HCT116 (cell line): Measurements from ENCODE around the gene GPR61. TPM values are rescaled to one million over a fixed set of nuclear protein-coding genes. Genes with fewer than 3 reads are reported as not detected.

ENCODE experiments used
- ATAC-seq: fragments of 200-7000 bp; cut with Tn5 transposase; 2 replicates; pipeline ENCODE4 v1.9.1; 2020; ENCODE audit warnings: mild to moderate bottlenecking, moderate library complexity
- BruUV-seq: library from RNA; stranded (reverse); fragments of 400-500 nt; replicated peaks from 2 replicates; lab custom pipeline; 2021; lab: Mats Ljungman, UMichigan
- CTCF ChIA-PET: fragments of 300-600 bp; sonication (Branson Sonifier 250); formaldehyde crosslinking; loops from one replicate; lab custom pipeline; 2021; ENCODE audit warnings: antibody characterized with exemption; lab: Charles Lee
- POLR2A ChIA-PET: fragments of 300-600, 350-600 bp; sonication (Branson Sonifier 250); formaldehyde crosslinking; loops from one replicate; lab custom pipeline; 2021; ENCODE audit warnings: antibody characterized with exemption; lab: Charles Lee
- RAD21 ChIA-PET, 2 experiments: fragments of 300-600 bp; sonication (Branson Sonifier 250); formaldehyde crosslinking; loops; one replicate each; lab custom pipeline; 2023; ENCODE audit warnings: low total read pairs in 2 of 2; ENCODE audit not compliant: uncharacterized antibody in 2 of 2, unreplicated experiment in 2 of 2, low non-redundant PET in 1 of 2; lab: Charles Lee
- DNase-seq: peaks from one replicate; pipeline ENCODE4 v3.0.0-alpha.2; 2010; ENCODE audit warnings: low read depth, low spot score
- H2AFZ ChIP-seq: fragments of 200-600 bp; shearing (Covaris generic), sonication (generic); 2 replicates; pipeline ENCODE4 v1.6.1; 2017; ENCODE audit warnings: low read depth, mixed run types, mixed read lengths, antibody characterized with exemption, low read length; ENCODE audit not compliant: poor library complexity, severe bottlenecking
- H3K27ac ChIP-seq: 2 replicates; pipeline ENCODE4 v1.5.1; 2012; ENCODE audit warnings: low read depth, low read length
- H3K27me3 ChIP-seq: fragments of 200-600 bp; sonication (generic); 2 replicates; pipeline ENCODE4 v1.6.1; 2016; ENCODE audit warnings: mixed run types, low read length, mixed read lengths; ENCODE audit not compliant: insufficient read depth
- H3K36me3 ChIP-seq, 2 experiments: fragments of 200-500 bp in 1 of 2; fragments of 200-600 bp in 1 of 2; sonication (Bioruptor generic) in 1 of 2; sonication (generic) in 1 of 2; 2 replicates each; pipeline versions ENCODE4 v1.5.1 to v1.6.1; 2014 to 2016; ENCODE audit warnings: low read length in 2 of 2, inconsistent platforms in 1 of 2, mixed read lengths in 1 of 2, mixed run types in 1 of 2; ENCODE audit not compliant: insufficient read depth in 2 of 2, control insufficient read depth in 1 of 2
- H3K4me1 ChIP-seq, 2 experiments: fragments of 200-600 bp in 1 of 2; sonication (generic) in 1 of 2; 2 replicates each; pipeline versions ENCODE4 v1.5.1 to v1.6.1; 2012 to 2017; ENCODE audit warnings: low read length in 2 of 2, inconsistent platforms in 1 of 2, mild to moderate bottlenecking in 1 of 2, mixed read lengths in 1 of 2, mixed run types in 1 of 2, moderate library complexity in 1 of 2; ENCODE audit not compliant: insufficient read depth in 2 of 2, control insufficient read depth in 1 of 2
- H3K4me2 ChIP-seq: fragments of 200-600 bp; sonication (generic); 2 replicates; pipeline ENCODE4 v1.6.1; 2017; ENCODE audit warnings: mixed run types, low read length, mixed read lengths
- H3K4me3 ChIP-seq, 2 experiments: fragments of 200-600 bp in 1 of 2; sonication (generic) in 1 of 2; replicated peaks in 1 of 2; 2 replicates each; pipeline ENCODE4 v1.5.1; 2011 to 2016; ENCODE audit warnings: low read length in 2 of 2, control low read depth in 1 of 2, low read depth in 1 of 2, mild to moderate bottlenecking in 1 of 2, mixed read lengths in 1 of 2, mixed run types in 1 of 2
- H3K79me2 ChIP-seq: fragments of 200-600 bp; sonication (generic); 2 replicates; pipeline ENCODE4 v1.6.1; 2017; ENCODE audit warnings: mild to moderate bottlenecking, mixed run types, low read length, moderate library complexity, mixed read lengths; ENCODE audit not compliant: insufficient read depth
- H3K9ac ChIP-seq: fragments of 200-600 bp; sonication (generic); 2 replicates; pipeline ENCODE4 v1.6.1; 2016; ENCODE audit warnings: low read length, mixed read lengths
- H3K9me2 ChIP-seq: fragments of 200-600 bp; sonication (generic), shearing (Covaris generic); 2 replicates; pipeline ENCODE4 v1.6.1; 2017; ENCODE audit warnings: mixed run types, mild to moderate bottlenecking, moderate library complexity; ENCODE audit not compliant: insufficient read depth
- H3K9me3 ChIP-seq, 2 experiments: fragments of 200-500 bp in 1 of 2; fragments of 200-600 bp in 1 of 2; sonication (Bioruptor generic) in 1 of 2; sonication (generic) in 1 of 2; 2 replicates each; pipeline ENCODE4 v1.6.1; 2014 to 2017; ENCODE audit warnings: low read length in 2 of 2, mixed read lengths in 2 of 2, inconsistent platforms in 1 of 2, low read depth in 1 of 2, mild to moderate bottlenecking in 1 of 2, mixed run types in 1 of 2, moderate library complexity in 1 of 2; ENCODE audit not compliant: control insufficient read depth in 1 of 2, insufficient read depth in 1 of 2
- H4K20me1 ChIP-seq: fragments of 200-600 bp; sonication (generic), shearing (Covaris generic); 2 replicates; pipeline ENCODE4 v1.6.1; 2017; ENCODE audit warnings: mixed run types, mild to moderate bottlenecking, moderate library complexity; ENCODE audit not compliant: insufficient read depth
- EZH2phosphoT487 ChIP-seq: fragments of 200-600 bp; IDR thresholded peaks from 2 replicates; pipeline ENCODE4 v1.6.1; 2018; ENCODE audit warnings: antibody characterized with exemption, borderline replicate concordance
- POLR2A ChIP-seq: IDR thresholded peaks from 2 replicates; pipeline ENCODE4 v1.7.0; 2011; ENCODE audit warnings: borderline replicate concordance; ENCODE audit not compliant: insufficient read depth, insufficient read length; ENCODE audit errors: extremely low read depth
- POLR2AphosphoS5 ChIP-seq: IDR thresholded peaks from 2 replicates; pipeline ENCODE4 v1.6.1; 2011; ENCODE audit warnings: mild to moderate bottlenecking, low read depth, low read length, moderate library complexity
- RAD21 ChIP-seq: IDR thresholded peaks from 2 replicates; pipeline ENCODE4 v1.6.1; 2012; ENCODE audit warnings: low read depth, mild to moderate bottlenecking
- intact Hi-C: fragments of 100-400 bp; cut with micrococcal nuclease; formaldehyde crosslinking; loops from 2 replicates; pipeline ENCODE4 v1.10.0; 2022
- total RNA-seq: library from RNA; stranded (reverse); gene quantifications from one replicate; pipeline ENCODE4 v1.2.1, GENCODE V29; 2021; ENCODE audit not compliant: unreplicated experiment
- TF ChIP-seq, protein P1 (sequence below), 3 experiments: fragments of 200-600 bp in 1 of 3; sonication (generic) in 1 of 3; IDR thresholded peaks in 2 of 3; conservative IDR thresholded peaks in 1 of 3; 2 replicates each; pipeline ENCODE4 v1.5.1; 2012 to 2017; ENCODE audit warnings: low read depth in 2 of 3, low read length in 2 of 3, antibody characterized with exemption in 1 of 3, borderline replicate concordance in 1 of 3, control low read depth in 1 of 3, mild to moderate bottlenecking in 1 of 3, mixed read lengths in 1 of 3, mixed run types in 1 of 3, moderate library complexity in 1 of 3; ENCODE audit not compliant: insufficient read depth in 1 of 3

Gene GPR61
- total RNA-seq, 1 experiment from 2014 or later, result not detected

DNA sequence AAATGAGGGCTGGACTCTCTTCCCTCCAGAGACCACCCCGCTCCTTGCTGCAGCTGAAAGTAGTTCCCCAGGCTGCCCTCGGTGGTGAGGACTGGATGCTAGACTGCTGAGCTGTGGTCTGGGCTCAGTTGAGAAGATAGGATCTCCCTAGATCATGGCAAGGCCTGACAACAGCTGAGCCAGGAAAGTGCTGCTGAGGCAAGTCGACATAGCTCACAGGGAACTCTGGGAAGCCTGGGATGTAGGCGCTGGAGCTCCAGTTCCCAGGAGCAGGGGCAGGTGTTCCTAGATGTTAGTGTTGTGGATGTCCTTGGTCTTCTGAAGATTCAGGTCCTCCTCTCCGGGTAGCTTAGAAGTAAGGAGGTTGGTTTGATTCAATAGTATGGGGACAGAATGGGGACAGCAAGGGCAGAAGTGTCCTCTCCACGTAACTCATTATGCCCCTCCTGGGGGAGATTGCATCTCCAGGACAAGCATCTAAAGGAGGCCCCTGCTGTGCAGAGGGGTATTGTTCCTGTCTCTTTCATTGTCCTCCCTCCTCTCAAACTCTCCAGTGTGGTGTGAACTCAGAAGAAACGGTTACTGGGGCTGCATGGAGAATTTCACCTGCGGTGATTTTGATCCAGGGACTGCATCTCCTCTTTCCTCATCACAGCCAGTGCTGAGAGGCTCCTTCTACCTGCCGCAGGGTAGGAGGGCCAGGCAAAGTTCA, 42.1 kb upstream of the GPR61 start:
- DNase-seq, result no peak
- Histone ChIP-seq H3K27me3 (no peaks in the 10 kb centered on the region), H3K27ac (no peak overlapping the region), H3K79me2 (no peaks in the 10 kb centered on the region; the same call in 1 of the 2 replicates), H2AFZ (no peak overlapping the region), H3K4me3 (no peak overlapping the region), H3K9ac (no peak overlapping the region), H3K36me3 (peaks cover 4 to 5% of the 10 kb centered on the region in 2 experiments; a peak in 1 of 4 replicates), H3K9me3 (no peaks in the 10 kb centered on the region)
- RAD21 ChIA-PET, result interaction anchor here in 1 of 2 experiments (1.3 kb wide), 1 partner anchor 35 kb away, joined by 4 read pairs; no protein-coding TSS in a partner anchor
- intact Hi-C loops, result no loop called here
- TF ChIP-seq POLR2AphosphoS5 (no peak), POLR2A (no peak)
- TF ChIP-seq, all 23 proteins: peak for 0
- CTCF ChIA-PET, result interaction anchor here (5.0 kb wide), 1 partner anchor 34 kb away, joined by 70 read pairs; no protein-coding TSS in a partner anchor
- POLR2A ChIA-PET, result interaction anchor here (0.6 to 0.7 kb wide), 2 partner anchors 36 to 51 kb away, joined by 3 read pairs; partner anchors contain the start of gene GNAI3
- no peaks in the 10 kb centered on the region for H3K9me2 ChIP-seq
- H4K20me1 ChIP-seq, result no peaks in the 10 kb centered on the region
- no peak for ATAC-seq
- BruUV-seq, result no TSS peak
- peaks cover 10 to 18% of the 10 kb centered on the region in 2 experiments; a peak in 2 of 4 replicates for H3K4me1 ChIP-seq
- H3K4me2 ChIP-seq, result no peak overlapping the region

GRCh38 chr1:109498161-109498801, 41.4 kb upstream of the GPR61 start:
- no peak overlapping the region for H3K4me2 ChIP-seq
- no peaks in the 10 kb centered on the region for H4K20me1 ChIP-seq
- intact Hi-C loops, result no loop called here
- H3K9ac ChIP-seq, result no peak overlapping the region
- no peaks in the 10 kb centered on the region; the same call in 1 of the 2 replicates for H3K79me2 ChIP-seq
- no peak overlapping the region for H3K27ac ChIP-seq
- RAD21 ChIA-PET, result interaction anchor here in 1 of 2 experiments (1.8 kb wide), 1 partner anchor 34 kb away, joined by 6 read pairs; no protein-coding TSS in a partner anchor
- H3K9me3 ChIP-seq, result no peaks in the 10 kb centered on the region
- TF ChIP-seq, protein P1, sequence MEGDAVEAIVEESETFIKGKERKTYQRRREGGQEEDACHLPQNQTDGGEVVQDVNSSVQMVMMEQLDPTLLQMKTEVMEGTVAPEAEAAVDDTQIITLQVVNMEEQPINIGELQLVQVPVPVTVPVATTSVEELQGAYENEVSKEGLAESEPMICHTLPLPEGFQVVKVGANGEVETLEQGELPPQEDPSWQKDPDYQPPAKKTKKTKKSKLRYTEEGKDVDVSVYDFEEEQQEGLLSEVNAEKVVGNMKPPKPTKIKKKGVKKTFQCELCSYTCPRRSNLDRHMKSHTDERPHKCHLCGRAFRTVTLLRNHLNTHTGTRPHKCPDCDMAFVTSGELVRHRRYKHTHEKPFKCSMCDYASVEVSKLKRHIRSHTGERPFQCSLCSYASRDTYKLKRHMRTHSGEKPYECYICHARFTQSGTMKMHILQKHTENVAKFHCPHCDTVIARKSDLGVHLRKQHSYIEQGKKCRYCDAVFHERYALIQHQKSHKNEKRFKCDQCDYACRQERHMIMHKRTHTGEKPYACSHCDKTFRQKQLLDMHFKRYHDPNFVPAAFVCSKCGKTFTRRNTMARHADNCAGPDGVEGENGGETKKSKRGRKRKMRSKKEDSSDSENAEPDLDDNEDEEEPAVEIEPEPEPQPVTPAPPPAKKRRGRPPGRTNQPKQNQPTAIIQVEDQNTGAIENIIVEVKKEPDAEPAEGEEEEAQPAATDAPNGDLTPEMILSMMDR (IDR thresholded peaks at IDR 0.05 in 2 of 3, conservative IDR thresholded peaks at IDR 0.05 in 1 of 3; ENCODE audit: borderline replicate concordance in 1 of 3, insufficient read depth in 1 of 3, low read depth in 2 of 3, low read length in 2 of 3), result peak; percentile 37 to 61 (median 53); a peak in 5 of 6 replicates
- TF ChIP-seq EZH2phosphoT487, result no peak
- TF ChIP-seq RAD21, result peak; percentile 51
- CTCF ChIA-PET, result interaction anchor here (0.7 to 5.0 kb wide), 5 partner anchors 14 to 164 kb away, joined by 3 to 70 read pairs (median 3); partner anchors contain the start of gene ATXN7L2
- peak; percentile 28 for ATAC-seq
- no peak for DNase-seq
- H3K4me3 ChIP-seq, result no peak overlapping the region
- peaks cover 4 to 5% of the 10 kb centered on the region in 2 experiments; a peak in 1 of 4 replicates for H3K36me3 ChIP-seq
- BruUV-seq, result no TSS peak
- H3K4me1 ChIP-seq, result peaks cover 8 to 16% of the 10 kb centered on the region in 2 experiments; a peak in 2 of 4 replicates
- H3K27me3 ChIP-seq, result no peaks in the 10 kb centered on the region
- POLR2A ChIA-PET, result interaction anchor here (0.6 kb wide), 1 partner anchor 36 kb away, joined by 3 read pairs; no protein-coding TSS in a partner anchor
- no peaks in the 10 kb centered on the region for H3K9me2 ChIP-seq
- H2AFZ ChIP-seq, result no peak overlapping the region
